Myocyte (in vitro differentiated cells): Measurements from ENCODE around the gene ENO1. TPM values are rescaled to one million over a fixed set of nuclear protein-coding genes. Genes with fewer than 3 reads are reported as not detected.
A peak's percentile ranks its signal among the peaks of the same experiment; 100 is the strongest.
"Not testable (repeated sequence)": the region's sequence is repeated elsewhere in the genome, so short reads cannot be mapped to it uniquely, and the experiment has no call there.

Experiments used
- DNase-seq: peaks from one replicate; pipeline ENCODE4 v3.0.0-alpha.2; 2012; ENCODE audit warnings: low read depth
- total RNA-seq: library from RNA; depleted of rRNA; stranded (reverse); fragments of >200 nt; gene quantifications from 2 replicates; pipeline ENCODE4 v1.2.3, GENCODE V29; 2014

ENO1 gene
- total RNA-seq, 1 donor from 2014 or later, result 351 TPM

- DNase-seq, result peak; percentile 96
Observed at GRCh38 chr1:8847990-8848389, 30.5 kb downstream of the ENO1 start.

- DNase-seq, result no peak
Observed at GRCh38 chr1:8846263-8846662, 32.2 kb downstream of the ENO1 start.

- DNase-seq, result no peak
Observed at GRCh38 chr1:8845104-8846097, 33.1 kb downstream of the ENO1 start.

GRCh38 chr1:8844501-8845006, 33.9 kb downstream of the ENO1 start:
- peak; percentile 97 for DNase-seq

GRCh38 chr1:8841395-8841794, 37.1 kb downstream of the ENO1 start:
- no peak for DNase-seq

- DNase-seq, result no peak
Observed at GRCh38 chr1:8839990-8840389, 38.5 kb downstream of the ENO1 start.

GRCh38 chr1:8835941-8836643, 42.4 kb downstream of the ENO1 start:
- DNase-seq, result peak; percentile 26

GRCh38 chr1:8831340-8831739, 47.1 kb downstream of the ENO1 start:
- DNase-seq, result no peak

GRCh38 chr1:8830732-8831131, 47.8 kb downstream of the ENO1 start:
- DNase-seq, result not testable (repeated sequence)

GRCh38 chr1:8825985-8826481, 52.5 kb downstream of the ENO1 start:
- peak; percentile 87 for DNase-seq

- DNase-seq, result no peak
Observed at GRCh38 chr1:8823295-8823664, 55.2 kb downstream of the ENO1 start.

GRCh38 chr1:8822373-8823294, 55.9 kb downstream of the ENO1 start:
- DNase-seq, result peak; percentile 98

GRCh38 chr1:8821084-8821483, 57.4 kb downstream of the ENO1 start:
- no peak for DNase-seq

- not testable (repeated sequence) for DNase-seq
Observed at GRCh38 chr1:8818789-8819188, 59.7 kb downstream of the ENO1 start.

GRCh38 chr1:8818325-8818775, 60.1 kb downstream of the ENO1 start:
- DNase-seq, result peak; percentile 69

GRCh38 chr1:8817412-8818324, 60.8 kb downstream of the ENO1 start, which contains the start of gene RERE:
Gene RERE, minus strand, starts transcription at chr1:8817640.
- peak; percentile 94 for DNase-seq

- peak; percentile 31 for DNase-seq
Observed at GRCh38 chr1:8816831-8817411, 61.6 kb downstream of the ENO1 start.

- peak; percentile 17 for DNase-seq
Observed at GRCh38 chr1:8816264-8816663, 62.2 kb downstream of the ENO1 start.

GRCh38 chr1:8815582-8816151, 62.8 kb downstream of the ENO1 start:
- peak; percentile 31 for DNase-seq
